Endothelial cell of umbilical vein (primary cell): Measurements from ENCODE around the gene TSPAN5. TPM values are rescaled to one million over a fixed set of nuclear protein-coding genes. Genes with fewer than 3 reads are reported as not detected.

Experiments
- BruUV-seq: library from RNA; stranded (reverse); fragments of 400-500 nt; replicated peaks from 2 replicates; lab custom pipeline; 2021; lab: Mats Ljungman, UMichigan
- CTCF ChIA-PET: fragments of 300-600, 350-600 bp; sonication (Branson Sonifier 250); formaldehyde crosslinking; loops from one replicate; lab custom pipeline; 2021; ENCODE audit warnings: antibody characterized with exemption, inconsistent platforms; lab: Charles Lee
- POLR2A ChIA-PET: fragments of 300-600, 350-600 bp; sonication (Branson Sonifier 250); formaldehyde crosslinking; loops from one replicate; lab custom pipeline; 2021; ENCODE audit warnings: antibody characterized with exemption, inconsistent platforms; lab: Charles Lee
- DNase-seq: peaks from one replicate; pipeline ENCODE4 v3.0.0-alpha.2; 2011; ENCODE audit warnings: low read depth, low spot score
- FAIRE-seq: peaks from 2 replicates; lab custom pipeline; 2011; peaks lifted over from hg19 to GRCh38; lab: Jason Lieb, UNC
- H2AFZ ChIP-seq: 2 replicates; pipeline ENCODE4 v1.6.0; 2012; ENCODE audit warnings: low read depth, low read length, control low read depth, inconsistent platforms
- H3K27ac ChIP-seq: 2 replicates; pipeline ENCODE4 v1.5.1; 2011; ENCODE audit warnings: low read depth, mild to moderate bottlenecking, control low read depth, low read length, moderate library complexity; ENCODE audit not compliant: insufficient read depth
- H3K27me3 ChIP-seq, 2 experiments: 2 replicates each; pipeline versions ENCODE4 v1.6.0 to v1.6.1; 2011; ENCODE audit warnings: low read length in 2 of 2, mixed read lengths in 1 of 2; ENCODE audit not compliant: control insufficient read depth in 2 of 2, insufficient read depth in 2 of 2
- H3K36me3 ChIP-seq, 2 experiments: 2 replicates in 1 of 2; 3 replicates in 1 of 2; pipeline ENCODE4 v1.5.1; 2011; ENCODE audit warnings: low read length in 2 of 2, mild to moderate bottlenecking in 1 of 2, moderate library complexity in 1 of 2; ENCODE audit not compliant: control insufficient read depth in 2 of 2, insufficient read depth in 2 of 2; ENCODE audit errors: extremely low read depth in 1 of 2
- H3K4me1 ChIP-seq: 3 replicates; pipeline ENCODE4 v1.5.1; 2011; ENCODE audit warnings: mild to moderate bottlenecking, low read length; ENCODE audit not compliant: control insufficient read depth, insufficient read depth; ENCODE audit errors: extremely low read depth
- H3K4me2 ChIP-seq: 2 replicates; pipeline ENCODE4 v1.6.1; 2011; ENCODE audit warnings: low read length, control low read depth, mixed read lengths; ENCODE audit not compliant: insufficient read depth
- H3K4me3 ChIP-seq, 3 experiments: fragments of 200-600 bp in 1 of 3; sonication (generic), shearing (Covaris generic) in 1 of 3; replicated peaks in 1 of 3; 2 replicates each; pipeline ENCODE4 v1.5.1; 2011 to 2016; ENCODE audit warnings: control low read depth in 3 of 3, low read length in 3 of 3, mild to moderate bottlenecking in 2 of 3, inconsistent platforms in 1 of 3, low read depth in 1 of 3, moderate library complexity in 1 of 3; ENCODE audit not compliant: insufficient read depth in 1 of 3
- H3K79me2 ChIP-seq: 2 replicates; pipeline ENCODE4 v1.6.0; 2012; ENCODE audit warnings: low read length, inconsistent platforms; ENCODE audit not compliant: control insufficient read depth, insufficient read depth
- H3K9ac ChIP-seq: replicated peaks from 2 replicates; pipeline ENCODE3; 2011; ENCODE audit warnings: low read length, control low read depth; ENCODE audit not compliant: insufficient read depth; ENCODE audit errors: extremely low read depth
- H3K9me1 ChIP-seq: replicated peaks from 3 replicates; pipeline ENCODE4 v1.6.0; 2011; ENCODE audit warnings: mild to moderate bottlenecking, low read length; ENCODE audit not compliant: control insufficient read depth, insufficient read depth; ENCODE audit errors: extremely low read depth
- H3K9me3 ChIP-seq: replicated peaks from 2 replicates; pipeline ENCODE4 v1.5.1; 2012; ENCODE audit warnings: low read length, inconsistent platforms; ENCODE audit not compliant: control insufficient read depth, insufficient read depth
- H4K20me1 ChIP-seq: replicated peaks from 2 replicates; pipeline ENCODE3; 2011; ENCODE audit warnings: mild to moderate bottlenecking, low read length; ENCODE audit not compliant: control insufficient read depth, insufficient read depth; ENCODE audit errors: extremely low read depth
- CTCF ChIP-seq, 2 donors: IDR thresholded peaks; 1 replicate in 1 of 2; 2 replicates in 1 of 2; pipeline ENCODE4 v1.5.1; 2011; ENCODE audit warnings: low read length in 2 of 2, mild to moderate bottlenecking in 2 of 2, moderate library complexity in 2 of 2, control low read depth in 1 of 2, inconsistent platforms in 1 of 2, low read depth in 1 of 2; ENCODE audit not compliant: insufficient read depth in 1 of 2; ENCODE audit errors: extremely low read depth in 1 of 2
- EZH2 ChIP-seq: IDR thresholded peaks from 2 replicates; pipeline ENCODE4 v1.6.1; 2012; ENCODE audit warnings: borderline replicate concordance, low read depth, mild to moderate bottlenecking, moderate library complexity, low read length, inconsistent platforms; ENCODE audit not compliant: severe bottlenecking
- FOS ChIP-seq: IDR thresholded peaks from 2 replicates; pipeline ENCODE4 v1.6.1; 2011; ENCODE audit warnings: mild to moderate bottlenecking, low read length, moderate library complexity, borderline replicate concordance; ENCODE audit not compliant: insufficient read depth
- GATA2 ChIP-seq: IDR thresholded peaks from 2 replicates; pipeline ENCODE4 v1.7.0; 2011; ENCODE audit warnings: low read depth, mild to moderate bottlenecking, moderate library complexity, mixed read lengths, low read length; ENCODE audit not compliant: insufficient read length, insufficient read depth
- JUN ChIP-seq: IDR thresholded peaks from 2 replicates; pipeline ENCODE4 v1.6.1; 2011; ENCODE audit warnings: borderline replicate concordance, low read depth; ENCODE audit not compliant: insufficient read length, insufficient read depth
- MAX ChIP-seq: IDR thresholded peaks from 2 replicates; pipeline ENCODE4 v1.6.1; 2011; ENCODE audit not compliant: insufficient read depth, insufficient read length
- MYC ChIP-seq: IDR thresholded peaks from one replicate; pipeline ENCODE4 v1.6.1; 2011; ENCODE audit warnings: mild to moderate bottlenecking, low read depth, low read length
- POLR2A ChIP-seq: IDR thresholded peaks from 2 replicates; pipeline ENCODE4 v1.6.1; 2012; ENCODE audit warnings: low read depth, mild to moderate bottlenecking, control low read depth, low read length
- POLR2AphosphoS5 ChIP-seq: IDR thresholded peaks from 2 replicates; pipeline ENCODE4 v1.6.1; 2012; ENCODE audit warnings: low read depth, mild to moderate bottlenecking, control low read depth, low read length, moderate library complexity; ENCODE audit not compliant: insufficient read depth
- dilution Hi-C: fragments of 300-500 bp; cut with MboI; formaldehyde crosslinking; loops from one replicate; pipeline ENCODE4 v1.15.0; 2019; ENCODE audit warnings: low sequenced_read_pairs; ENCODE audit not compliant: extremely low pct_ligation_motif_present
- intact Hi-C: fragments of 100-400 bp; cut with micrococcal nuclease; formaldehyde crosslinking; loops from one replicate; pipeline ENCODE4 v1.10.0; 2022
- polyA plus RNA-seq, 4 experiments: library from polyadenylated mRNA; depleted of rRNA in 3 of 4; stranded (reverse) in 3 of 4; unstranded in 1 of 4; fragments of >200 nt; gene quantifications; 2 replicates each; pipeline versions ENCODE4 v1.2.1 to v1.2.3, GENCODE V29; 2011 to 2012; ENCODE audit warnings: missing spikeins in 1 of 4
- total RNA-seq: library from RNA; stranded (reverse); gene quantifications from 2 replicates; pipeline ENCODE4 v1.2.3, GENCODE V29; 2021

TSPAN5 gene
- total and polyA plus RNA-seq, 2 donors (not counting 3 experiments of a cell fraction or from before 2014, with no cell fraction given) = 45.1 to 50.2 TPM

- H3K4me2 ChIP-seq = no peak overlapping the region
- no peak overlapping the region for H3K27ac ChIP-seq
- no peaks in the 10 kb centered on the region for H3K79me2 ChIP-seq
- H3K9me3 ChIP-seq = no peaks in the 10 kb centered on the region
- intact Hi-C loops (no loop called here), dilution Hi-C loops (no loop called here)
- no TSS peak for BruUV-seq
- H3K9me1 ChIP-seq = no peaks in the 10 kb centered on the region
- H3K36me3 ChIP-seq = no peaks in the 10 kb centered on the region
- TF ChIP-seq MAX (no peak), CTCF (IDR thresholded peaks at IDR 0.05; ENCODE audit: extremely low read depth in 1 of 2, insufficient read depth in 1 of 2, low read depth in 1 of 2, low read length in 2 of 2) (no peak), GATA2 (no peak), MYC (no peak), FOS (no peak), EZH2 (no peak), POLR2A (no peak), JUN (no peak), POLR2AphosphoS5 (no peak)
- POLR2A ChIA-PET = no interaction called here
- CTCF ChIA-PET = interaction anchor here (1.2 kb wide), 1 partner anchor 10 kb away, joined by 6 read pairs; no protein-coding TSS in a partner anchor
- H3K9ac ChIP-seq = no peak overlapping the region
- H4K20me1 ChIP-seq = no peaks in the 10 kb centered on the region
- FAIRE-seq (no peak), DNase-seq (no peak)
- no peak overlapping the region for H3K4me3 ChIP-seq
- peaks cover 2% of the 10 kb centered on the region for H3K4me1 ChIP-seq
- no peak overlapping the region for H2AFZ ChIP-seq
- no peaks in the 10 kb centered on the region for H3K27me3 ChIP-seq
Measured at GRCh38 chr4:98669577-98669976, 11.2 kb upstream of the TSPAN5 start.
